ENCODE data around the gene CEP20. TPM values are rescaled to one million over a fixed set of nuclear protein-coding genes. Genes with fewer than 3 reads are reported as not detected.

CEP20 gene
- total RNA-seq, 1 donor from 2014 or later, result 19.7 TPM

DNA sequence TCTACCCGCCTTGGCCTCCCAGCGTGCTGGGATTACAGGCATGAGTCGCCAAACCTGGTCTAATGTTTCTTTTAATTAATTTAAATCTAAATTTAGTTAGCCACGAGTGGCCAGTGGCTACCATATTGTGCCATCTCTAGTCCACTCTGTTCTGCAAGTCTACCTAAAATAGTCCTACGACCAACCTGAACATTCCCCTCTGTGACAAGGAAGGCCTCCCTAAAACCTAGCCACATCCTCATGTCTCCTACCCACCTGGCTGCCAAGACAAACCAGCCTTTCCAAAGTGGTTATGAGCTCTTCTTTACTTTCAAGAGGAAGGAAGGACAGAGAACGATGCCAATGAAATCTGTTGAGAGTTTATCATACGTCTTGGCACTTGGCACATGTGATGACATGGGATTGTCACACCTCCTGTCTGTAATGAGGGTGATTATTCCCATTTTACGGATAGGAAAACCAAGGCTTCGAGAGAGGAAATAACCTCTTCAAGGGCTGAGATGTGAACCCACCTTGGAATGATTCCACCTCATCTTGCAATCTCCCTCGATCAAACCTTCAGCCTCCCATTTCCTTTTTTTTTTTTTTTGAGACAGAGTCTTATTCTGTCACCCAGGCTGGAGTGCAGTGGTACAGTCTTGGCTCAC is 51.3 kb downstream of the CEP20 start:
- DNase-seq (ENCODE audit: low spot score), result no peak
- Mint-ChIP-seq H3K36me3 (ENCODE audit: low read depth) (peaks cover 6% of the 10 kb centered on the region), H3K9me3 (ENCODE audit: low read depth) (no peaks in the 10 kb centered on the region), H3K27me3 (ENCODE audit: low read depth) (peaks cover 9% of the 10 kb centered on the region), H3K27ac (ENCODE audit: unreplicated experiment) (no peak overlapping the region), H3K4me1 (ENCODE audit: low read depth) (peaks cover 5% of the 10 kb centered on the region), H3K4me3 (ENCODE audit: unreplicated experiment) (no peak overlapping the region)
- TF ChIP-seq, protein P1, sequence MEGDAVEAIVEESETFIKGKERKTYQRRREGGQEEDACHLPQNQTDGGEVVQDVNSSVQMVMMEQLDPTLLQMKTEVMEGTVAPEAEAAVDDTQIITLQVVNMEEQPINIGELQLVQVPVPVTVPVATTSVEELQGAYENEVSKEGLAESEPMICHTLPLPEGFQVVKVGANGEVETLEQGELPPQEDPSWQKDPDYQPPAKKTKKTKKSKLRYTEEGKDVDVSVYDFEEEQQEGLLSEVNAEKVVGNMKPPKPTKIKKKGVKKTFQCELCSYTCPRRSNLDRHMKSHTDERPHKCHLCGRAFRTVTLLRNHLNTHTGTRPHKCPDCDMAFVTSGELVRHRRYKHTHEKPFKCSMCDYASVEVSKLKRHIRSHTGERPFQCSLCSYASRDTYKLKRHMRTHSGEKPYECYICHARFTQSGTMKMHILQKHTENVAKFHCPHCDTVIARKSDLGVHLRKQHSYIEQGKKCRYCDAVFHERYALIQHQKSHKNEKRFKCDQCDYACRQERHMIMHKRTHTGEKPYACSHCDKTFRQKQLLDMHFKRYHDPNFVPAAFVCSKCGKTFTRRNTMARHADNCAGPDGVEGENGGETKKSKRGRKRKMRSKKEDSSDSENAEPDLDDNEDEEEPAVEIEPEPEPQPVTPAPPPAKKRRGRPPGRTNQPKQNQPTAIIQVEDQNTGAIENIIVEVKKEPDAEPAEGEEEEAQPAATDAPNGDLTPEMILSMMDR (IDR thresholded peaks at IDR 0.05), result no peak

DNA sequence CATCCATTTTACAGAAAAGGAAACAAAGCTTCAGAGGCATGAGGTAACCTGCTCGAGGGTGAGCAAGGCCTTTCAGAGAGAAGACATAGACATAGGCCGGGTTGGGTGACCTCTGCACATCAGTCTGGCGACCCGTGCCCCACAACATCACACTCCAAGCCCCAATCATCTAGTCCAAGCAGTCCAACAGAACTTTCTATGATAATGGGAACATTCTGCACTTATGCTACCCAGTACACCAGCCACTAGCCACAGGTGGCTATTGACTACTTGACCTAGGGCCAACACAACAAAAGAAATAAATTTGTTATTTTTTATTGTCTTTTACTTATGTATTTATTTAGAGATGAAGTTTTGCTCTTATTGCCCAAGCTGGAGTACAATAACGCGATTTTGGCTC is 52.3 kb downstream of the CEP20 start:
- H3K27ac Mint-ChIP-seq (ENCODE audit: unreplicated experiment), result no peak overlapping the region
- peaks cover 5% of the 10 kb centered on the region for H3K4me1 Mint-ChIP-seq (ENCODE audit: low read depth)
- TF ChIP-seq, protein P1 (IDR thresholded peaks at IDR 0.05), result no peak
- no peak for DNase-seq (ENCODE audit: low spot score)
- H3K9me3 Mint-ChIP-seq (ENCODE audit: low read depth), result no peaks in the 10 kb centered on the region
- peaks cover 6% of the 10 kb centered on the region for H3K27me3 Mint-ChIP-seq (ENCODE audit: low read depth)
- no peak overlapping the region for H3K4me3 Mint-ChIP-seq (ENCODE audit: unreplicated experiment)
- peaks cover 6% of the 10 kb centered on the region for H3K36me3 Mint-ChIP-seq (ENCODE audit: low read depth)

DNA sequence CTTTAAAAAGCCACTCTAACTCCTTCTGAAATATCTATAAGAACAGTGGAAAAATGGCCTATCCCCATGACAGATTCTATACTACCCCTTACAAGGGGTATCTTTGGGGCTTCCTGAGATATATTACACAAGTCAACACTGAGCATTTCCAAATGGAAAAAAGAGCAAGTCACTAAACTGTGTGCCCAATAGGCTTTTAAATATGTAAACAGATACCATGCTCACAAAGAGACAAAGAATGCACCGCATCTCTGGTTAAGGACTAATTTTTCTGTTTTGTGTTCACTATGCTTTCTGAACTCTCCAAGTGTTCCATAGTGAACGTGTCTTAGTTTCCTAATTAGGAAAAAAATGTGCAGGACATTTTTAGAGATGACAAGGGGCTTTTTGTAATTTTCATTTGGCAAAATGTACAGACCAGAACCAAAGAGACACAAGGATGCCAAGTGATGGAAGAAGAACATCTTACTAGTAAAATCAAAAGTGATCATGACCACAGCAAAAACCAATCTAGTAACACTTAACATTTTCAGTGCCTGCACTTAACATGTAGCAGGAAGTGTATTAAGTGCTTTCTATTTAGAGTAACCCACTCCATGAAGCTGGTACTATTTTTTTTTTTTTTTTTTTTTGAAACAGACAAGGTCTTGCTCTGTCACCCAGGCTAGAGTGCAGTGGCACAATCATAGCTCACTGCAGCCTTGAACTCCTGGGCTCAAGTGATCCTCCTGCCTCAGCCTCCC is 53.1 kb downstream of the CEP20 start:
- H3K27ac Mint-ChIP-seq (ENCODE audit: unreplicated experiment), result no peak overlapping the region
- peaks cover 5% of the 10 kb centered on the region for H3K4me1 Mint-ChIP-seq (ENCODE audit: low read depth)
- H3K27me3 Mint-ChIP-seq (ENCODE audit: low read depth), result peaks cover 4% of the 10 kb centered on the region
- no peaks in the 10 kb centered on the region for H3K9me3 Mint-ChIP-seq (ENCODE audit: low read depth)
- H3K36me3 Mint-ChIP-seq (ENCODE audit: low read depth), result peaks cover 6% of the 10 kb centered on the region
- TF ChIP-seq, protein P1 (IDR thresholded peaks at IDR 0.05), result no peak
- no peak overlapping the region for H3K4me3 Mint-ChIP-seq (ENCODE audit: unreplicated experiment)
- DNase-seq (ENCODE audit: low spot score), result no peak

DNA sequence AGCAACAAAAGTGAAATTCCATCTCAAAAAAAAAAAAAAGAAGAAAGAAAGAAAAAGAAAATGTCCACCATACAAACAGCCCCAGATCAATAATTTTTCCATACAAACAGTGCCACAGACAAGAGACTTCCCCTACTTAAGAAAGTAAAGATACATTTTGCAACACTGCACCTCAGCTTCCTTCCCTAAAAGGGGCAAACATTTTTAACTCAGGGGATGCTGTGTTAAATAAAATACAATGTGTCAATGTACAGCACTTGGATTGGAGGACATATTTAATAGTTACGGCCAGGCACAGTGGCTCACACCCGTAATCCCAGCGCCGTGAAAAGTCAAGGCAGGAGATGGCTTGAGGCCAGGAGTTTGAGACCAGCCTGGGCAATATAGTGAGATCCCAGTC is 53.9 kb downstream of the CEP20 start:
- H3K4me1 Mint-ChIP-seq (ENCODE audit: low read depth), result peaks cover 5% of the 10 kb centered on the region
- TF ChIP-seq, protein P1 (IDR thresholded peaks at IDR 0.05), result no peak
- H3K27ac Mint-ChIP-seq (ENCODE audit: unreplicated experiment), result no peak overlapping the region
- no peak overlapping the region for H3K4me3 Mint-ChIP-seq (ENCODE audit: unreplicated experiment)
- DNase-seq (ENCODE audit: low spot score), result no peak
- H3K9me3 Mint-ChIP-seq (ENCODE audit: low read depth), result no peaks in the 10 kb centered on the region
- peaks cover 6% of the 10 kb centered on the region for H3K36me3 Mint-ChIP-seq (ENCODE audit: low read depth)
- H3K27me3 Mint-ChIP-seq (ENCODE audit: low read depth), result peaks cover 3% of the 10 kb centered on the region

DNA sequence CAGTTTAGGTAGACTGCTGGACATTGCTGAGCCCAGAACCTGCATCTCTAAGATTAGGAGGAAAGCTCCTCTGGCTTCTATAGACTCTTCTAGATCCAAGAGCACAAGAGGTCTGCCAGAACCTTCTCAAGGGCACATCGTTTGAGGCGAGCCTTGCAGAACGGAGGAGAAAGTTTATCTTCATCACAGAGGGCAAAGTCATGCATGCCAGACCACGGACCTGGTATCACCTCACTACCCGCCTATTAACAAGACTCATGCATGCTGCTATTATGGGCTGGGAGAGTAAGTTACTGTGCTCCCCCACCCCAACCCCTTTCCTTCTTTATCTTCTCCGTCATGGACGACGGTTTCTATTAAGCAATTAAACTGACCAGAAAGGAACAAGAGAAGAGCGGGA is 54.9 kb downstream of the CEP20 start:
- peaks cover 10% of the 10 kb centered on the region for H3K4me1 Mint-ChIP-seq (ENCODE audit: low read depth)
- H3K4me3 Mint-ChIP-seq (ENCODE audit: unreplicated experiment), result no peak overlapping the region
- no peak overlapping the region for H3K27ac Mint-ChIP-seq (ENCODE audit: unreplicated experiment)

More for the DNA sequence above, 54.9 kb downstream of the CEP20 start:
- TF ChIP-seq, protein P1 (IDR thresholded peaks at IDR 0.05), result no peak
- Mint-ChIP-seq H3K27me3 (ENCODE audit: low read depth) (peaks cover 3% of the 10 kb centered on the region), H3K36me3 (ENCODE audit: low read depth) (peaks cover 6% of the 10 kb centered on the region), H3K9me3 (ENCODE audit: low read depth) (no peaks in the 10 kb centered on the region)
- DNase-seq (ENCODE audit: low spot score), result no peak
